ENCODE results near the gene DLX4. TPM values are rescaled to one million over a fixed set of nuclear protein-coding genes. Genes with fewer than 3 reads are reported as not detected.

The DLX4 gene
- total RNA-seq, 1 experiment from 2014 or later, result 1.3 TPM

DNA sequence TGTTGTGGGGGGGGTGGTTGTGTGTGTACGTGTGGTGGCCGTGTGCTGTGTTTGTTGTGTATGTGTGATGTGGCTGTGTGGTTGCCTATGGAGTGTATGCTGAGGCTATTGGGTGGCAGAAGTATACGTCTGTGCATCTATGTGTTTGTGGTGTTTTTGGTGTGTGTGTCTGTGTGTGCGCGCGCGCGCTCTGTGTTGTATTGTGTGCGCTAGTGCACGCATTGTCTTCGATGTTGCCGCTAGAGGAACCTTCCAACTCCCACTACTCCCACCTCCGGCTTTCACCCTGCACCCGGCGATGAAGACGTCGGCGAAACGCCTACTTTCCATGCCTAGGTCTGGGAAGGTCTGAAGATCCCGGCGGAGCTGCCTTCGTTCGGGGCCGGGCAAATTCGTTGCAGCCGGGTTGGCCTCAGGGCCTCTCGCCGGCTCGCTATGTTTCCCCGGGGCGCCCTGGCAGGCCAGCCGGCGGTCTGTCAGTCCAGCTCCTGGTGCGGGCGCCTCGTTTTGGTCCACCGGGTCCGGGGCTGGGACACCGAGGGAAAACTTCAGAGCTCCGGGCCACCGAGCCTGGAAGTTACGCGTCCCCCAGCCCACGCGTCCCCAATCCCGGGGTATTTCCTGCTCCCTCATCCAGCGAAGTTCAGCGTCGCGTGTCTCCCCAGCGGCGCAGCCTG lies 5.2 kb upstream of the DLX4 start:
- Mint-ChIP-seq H3K9me3 (no peaks in the 10 kb centered on the region), H3K4me3 (peak overlapping the region; percentile 68), H3K4me1 (peaks cover 38% of the 10 kb centered on the region), H3K36me3 (no peaks in the 10 kb centered on the region), H3K27me3 (ENCODE audit: low read depth) (peaks cover 97% of the 10 kb centered on the region), H3K27ac (no peak overlapping the region)
- CTCF ChIA-PET, result interaction anchor here (0.7 to 4.2 kb wide), 15 partner anchors 11 to 153 kb away, joined by 3 to 41 read pairs (median 5); partner anchors contain the start of gene DLX3
- POLR2A ChIA-PET, result interaction anchor here (1.2 kb wide), 1 partner anchor 98 kb away, joined by 3 read pairs; no protein-coding TSS in a partner anchor
- DNase-seq (ENCODE audit: low spot score) (peak; percentile 54), ATAC-seq (no peak)
- no peak for TF ChIP-seq SMAD4 (CRISPR knock-in tag; IDR thresholded peaks at IDR 0.05)
- TF ChIP-seq, protein P1, sequence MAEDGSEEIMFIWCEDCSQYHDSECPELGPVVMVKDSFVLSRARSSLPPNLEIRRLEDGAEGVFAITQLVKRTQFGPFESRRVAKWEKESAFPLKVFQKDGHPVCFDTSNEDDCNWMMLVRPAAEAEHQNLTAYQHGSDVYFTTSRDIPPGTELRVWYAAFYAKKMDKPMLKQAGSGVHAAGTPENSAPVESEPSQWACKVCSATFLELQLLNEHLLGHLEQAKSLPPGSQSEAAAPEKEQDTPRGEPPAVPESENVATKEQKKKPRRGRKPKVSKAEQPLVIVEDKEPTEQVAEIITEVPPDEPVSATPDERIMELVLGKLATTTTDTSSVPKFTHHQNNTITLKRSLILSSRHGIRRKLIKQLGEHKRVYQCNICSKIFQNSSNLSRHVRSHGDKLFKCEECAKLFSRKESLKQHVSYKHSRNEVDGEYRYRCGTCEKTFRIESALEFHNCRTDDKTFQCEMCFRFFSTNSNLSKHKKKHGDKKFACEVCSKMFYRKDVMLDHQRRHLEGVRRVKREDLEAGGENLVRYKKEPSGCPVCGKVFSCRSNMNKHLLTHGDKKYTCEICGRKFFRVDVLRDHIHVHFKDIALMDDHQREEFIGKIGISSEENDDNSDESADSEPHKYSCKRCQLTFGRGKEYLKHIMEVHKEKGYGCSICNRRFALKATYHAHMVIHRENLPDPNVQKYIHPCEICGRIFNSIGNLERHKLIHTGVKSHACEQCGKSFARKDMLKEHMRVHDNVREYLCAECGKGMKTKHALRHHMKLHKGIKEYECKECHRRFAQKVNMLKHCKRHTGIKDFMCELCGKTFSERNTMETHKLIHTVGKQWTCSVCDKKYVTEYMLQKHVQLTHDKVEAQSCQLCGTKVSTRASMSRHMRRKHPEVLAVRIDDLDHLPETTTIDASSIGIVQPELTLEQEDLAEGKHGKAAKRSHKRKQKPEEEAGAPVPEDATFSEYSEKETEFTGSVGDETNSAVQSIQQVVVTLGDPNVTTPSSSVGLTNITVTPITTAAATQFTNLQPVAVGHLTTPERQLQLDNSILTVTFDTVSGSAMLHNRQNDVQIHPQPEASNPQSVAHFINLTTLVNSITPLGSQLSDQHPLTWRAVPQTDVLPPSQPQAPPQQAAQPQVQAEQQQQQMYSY (CRISPR knock-in tag; IDR thresholded peaks at IDR 0.05), result peak; percentile 90

DNA sequence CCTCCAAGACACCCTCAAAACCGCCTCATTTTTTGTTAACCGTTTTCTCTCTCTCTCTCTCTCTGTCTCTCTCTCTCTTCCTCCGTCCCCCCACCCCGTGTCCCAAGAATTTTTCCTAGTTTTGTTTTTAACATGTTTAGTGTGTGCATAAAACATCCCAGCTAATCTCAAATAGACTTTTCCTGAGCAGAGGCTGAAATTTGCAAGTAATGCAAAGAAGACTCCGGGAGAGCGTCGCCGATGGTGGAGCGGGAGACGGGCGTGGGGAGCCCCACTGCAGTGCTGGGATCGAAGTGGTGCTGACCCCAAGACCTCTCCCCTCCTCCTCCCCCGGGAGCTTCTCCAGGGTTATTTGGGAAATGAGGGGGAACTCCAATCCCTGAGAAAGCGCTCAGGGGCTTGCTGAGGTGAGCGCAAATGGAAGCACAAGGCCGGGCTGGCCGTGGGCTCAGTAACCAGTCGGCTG lies 4.7 kb upstream of the DLX4 start:
- ChIA-PET CTCF (interaction anchor here (0.6 to 4.2 kb wide), 12 partner anchors 11 to 152 kb away, joined by 3 to 41 read pairs (median 4); partner anchors contain the start of gene DLX3), POLR2A (interaction anchor here (1.2 kb wide), 1 partner anchor 99 kb away, joined by 3 read pairs; no protein-coding TSS in a partner anchor)
- peaks cover 98% of the 10 kb centered on the region for H3K27me3 Mint-ChIP-seq (ENCODE audit: low read depth)
- peaks cover 38% of the 10 kb centered on the region for H3K4me1 Mint-ChIP-seq
- no peaks in the 10 kb centered on the region for H3K36me3 Mint-ChIP-seq
- ATAC-seq, result no peak
- peak overlapping the region; percentile 68 for H3K4me3 Mint-ChIP-seq
- H3K27ac Mint-ChIP-seq, result no peak overlapping the region
- no peaks in the 10 kb centered on the region for H3K9me3 Mint-ChIP-seq
- no peak for DNase-seq (ENCODE audit: low spot score)
- TF ChIP-seq, protein P1 (CRISPR knock-in tag; IDR thresholded peaks at IDR 0.05), result peak; percentile 68
- TF ChIP-seq RELA (CRISPR knock-in tag; IDR thresholded peaks at IDR 0.05; ENCODE audit: borderline replicate concordance) (no peak), SMAD4 (CRISPR knock-in tag; IDR thresholded peaks at IDR 0.05) (no peak)
- TF ChIP-seq, protein P2, sequence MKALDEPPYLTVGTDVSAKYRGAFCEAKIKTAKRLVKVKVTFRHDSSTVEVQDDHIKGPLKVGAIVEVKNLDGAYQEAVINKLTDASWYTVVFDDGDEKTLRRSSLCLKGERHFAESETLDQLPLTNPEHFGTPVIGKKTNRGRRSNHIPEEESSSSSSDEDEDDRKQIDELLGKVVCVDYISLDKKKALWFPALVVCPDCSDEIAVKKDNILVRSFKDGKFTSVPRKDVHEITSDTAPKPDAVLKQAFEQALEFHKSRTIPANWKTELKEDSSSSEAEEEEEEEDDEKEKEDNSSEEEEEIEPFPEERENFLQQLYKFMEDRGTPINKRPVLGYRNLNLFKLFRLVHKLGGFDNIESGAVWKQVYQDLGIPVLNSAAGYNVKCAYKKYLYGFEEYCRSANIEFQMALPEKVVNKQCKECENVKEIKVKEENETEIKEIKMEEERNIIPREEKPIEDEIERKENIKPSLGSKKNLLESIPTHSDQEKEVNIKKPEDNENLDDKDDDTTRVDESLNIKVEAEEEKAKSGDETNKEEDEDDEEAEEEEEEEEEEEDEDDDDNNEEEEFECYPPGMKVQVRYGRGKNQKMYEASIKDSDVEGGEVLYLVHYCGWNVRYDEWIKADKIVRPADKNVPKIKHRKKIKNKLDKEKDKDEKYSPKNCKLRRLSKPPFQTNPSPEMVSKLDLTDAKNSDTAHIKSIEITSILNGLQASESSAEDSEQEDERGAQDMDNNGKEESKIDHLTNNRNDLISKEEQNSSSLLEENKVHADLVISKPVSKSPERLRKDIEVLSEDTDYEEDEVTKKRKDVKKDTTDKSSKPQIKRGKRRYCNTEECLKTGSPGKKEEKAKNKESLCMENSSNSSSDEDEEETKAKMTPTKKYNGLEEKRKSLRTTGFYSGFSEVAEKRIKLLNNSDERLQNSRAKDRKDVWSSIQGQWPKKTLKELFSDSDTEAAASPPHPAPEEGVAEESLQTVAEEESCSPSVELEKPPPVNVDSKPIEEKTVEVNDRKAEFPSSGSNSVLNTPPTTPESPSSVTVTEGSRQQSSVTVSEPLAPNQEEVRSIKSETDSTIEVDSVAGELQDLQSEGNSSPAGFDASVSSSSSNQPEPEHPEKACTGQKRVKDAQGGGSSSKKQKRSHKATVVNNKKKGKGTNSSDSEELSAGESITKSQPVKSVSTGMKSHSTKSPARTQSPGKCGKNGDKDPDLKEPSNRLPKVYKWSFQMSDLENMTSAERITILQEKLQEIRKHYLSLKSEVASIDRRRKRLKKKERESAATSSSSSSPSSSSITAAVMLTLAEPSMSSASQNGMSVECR (CRISPR knock-in tag; IDR thresholded peaks at IDR 0.05; ENCODE audit: borderline replicate concordance), result no peak

DNA sequence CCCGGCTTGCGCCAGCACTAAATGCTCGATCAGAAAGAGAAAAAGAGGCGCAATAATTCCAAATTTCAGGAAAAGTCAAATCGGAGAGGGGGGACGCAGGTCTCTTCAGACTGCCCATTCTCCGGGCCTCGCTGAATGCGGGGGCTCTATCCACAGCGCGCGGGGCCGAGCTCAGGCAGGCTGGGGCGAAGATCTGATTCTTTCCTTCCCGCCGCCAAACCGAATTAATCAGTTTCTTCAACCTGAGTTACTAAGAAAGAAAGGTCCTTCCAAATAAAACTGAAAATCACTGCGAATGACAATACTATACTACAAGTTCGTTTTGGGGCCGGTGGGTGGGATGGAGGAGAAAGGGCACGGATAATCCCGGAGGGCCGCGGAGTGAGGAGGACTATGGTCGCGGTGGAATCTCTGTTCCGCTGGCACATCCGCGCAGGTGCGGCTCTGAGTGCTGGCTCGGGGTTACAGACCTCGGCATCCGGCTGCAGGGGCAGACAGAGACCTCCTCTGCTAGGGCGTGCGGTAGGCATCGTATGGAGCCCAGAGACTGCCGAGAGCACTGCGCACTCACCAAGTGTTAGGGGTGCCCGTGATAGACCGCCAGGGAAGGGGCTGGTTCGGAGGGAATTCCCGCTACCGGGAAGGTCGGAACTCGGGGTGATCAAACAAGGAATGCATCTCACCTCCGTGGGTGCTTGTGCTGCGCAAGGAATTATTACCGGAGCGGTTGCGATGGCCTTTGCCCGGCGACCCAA lies 4.0 kb upstream of the DLX4 start:
- H3K27ac Mint-ChIP-seq, result no peak overlapping the region
- POLR2A ChIA-PET, result interaction anchor here (1.2 kb wide), 1 partner anchor 99 kb away, joined by 3 read pairs; no protein-coding TSS in a partner anchor
- peaks cover 98% of the 10 kb centered on the region for H3K27me3 Mint-ChIP-seq (ENCODE audit: low read depth)

More for the DNA sequence above, 4.0 kb upstream of the DLX4 start:
- H3K4me3 Mint-ChIP-seq, result peak overlapping the region; percentile 68
- no peaks in the 10 kb centered on the region for H3K9me3 Mint-ChIP-seq
- ATAC-seq (peak; percentile 30), DNase-seq (ENCODE audit: low spot score) (peak; percentile 77)
- H3K36me3 Mint-ChIP-seq, result no peaks in the 10 kb centered on the region
- TF ChIP-seq, protein P1 (CRISPR knock-in tag; IDR thresholded peaks at IDR 0.05), result peak; percentile 3; the same call in 1 of the 2 replicates
- TF ChIP-seq KAT7 (CRISPR knock-in tag; IDR thresholded peaks at IDR 0.05; ENCODE audit: borderline replicate concordance) (no peak), TP53 (CRISPR knock-in tag; IDR thresholded peaks at IDR 0.05) (no peak), ZNF317 (CRISPR knock-in tag; IDR thresholded peaks at IDR 0.05; ENCODE audit: borderline replicate concordance, low read depth) (no peak), ZNF423 (CRISPR knock-in tag; IDR thresholded peaks at IDR 0.05) (no peak), RELA (CRISPR knock-in tag; IDR thresholded peaks at IDR 0.05; ENCODE audit: borderline replicate concordance) (no peak), SP1 (CRISPR knock-in tag; conservative IDR thresholded peaks at IDR 0.05) (0 out of 2 replicates have a peak, but pooled peaks have one; percentile 16), MXD4 (CRISPR knock-in tag; IDR thresholded peaks at IDR 0.05; ENCODE audit: borderline replicate concordance) (no peak), SOX15 (CRISPR knock-in tag; IDR thresholded peaks at IDR 0.05) (no peak)
- H3K4me1 Mint-ChIP-seq, result peaks cover 39% of the 10 kb centered on the region
- CTCF ChIA-PET, result interaction anchor here (0.6 to 4.2 kb wide), 6 partner anchors 11 to 32 kb away, joined by 3 to 41 read pairs (median 4); partner anchors contain the start of gene DLX3
